Left ventricle myocardium inferior (tissue), 1 donor: ENCODE results near the gene AHNAK2. TPM values are rescaled to one million over a fixed set of nuclear protein-coding genes. Genes with fewer than 3 reads are reported as not detected.

Experiments
- DNase-seq: peaks from one replicate; pipeline ENCODE4 v3.0.0-alpha.2; 2020
- H3K27ac ChIP-seq: fragments of 200-600 bp; replicated peaks from 2 replicates; pipeline ENCODE4 v1.8.0; 2021
- H3K27me3 ChIP-seq: fragments of 200-600 bp; 2 replicates; pipeline ENCODE4 v1.8.0; 2021; ENCODE audit warnings: low read depth
- H3K36me3 ChIP-seq: fragments of 200-600 bp; 2 replicates; pipeline ENCODE4 v1.8.0; 2021
- H3K4me1 ChIP-seq: fragments of 200-600 bp; 2 replicates; pipeline ENCODE4 v1.8.0; 2021
- H3K4me3 ChIP-seq: fragments of 200-600 bp; 2 replicates; pipeline ENCODE4 v1.8.0; 2021; ENCODE audit warnings: mild to moderate bottlenecking, moderate library complexity
- H3K9me3 ChIP-seq: fragments of 200-600 bp; replicated peaks from 2 replicates; pipeline ENCODE4 v1.8.0; 2021
- CTCF ChIP-seq: fragments of 200-600 bp; IDR thresholded peaks from 2 replicates; pipeline ENCODE4 v1.8.0; 2021; ENCODE audit warnings: antibody characterized with exemption, mild to moderate bottlenecking, borderline replicate concordance
- intact Hi-C: fragments of 100-400 bp; cut with micrococcal nuclease; formaldehyde crosslinking; loops from one replicate; pipeline ENCODE4 v1.11.0; 2022
- total RNA-seq: library from RNA; stranded (reverse); fragmentation: NEBNext Ultra II Directional; extraction: Animal tissue kit (Norgen Biotek cat#: 25700); gene quantifications from one replicate; pipeline ENCODE4 v1.2.1, GENCODE V29; 2021
- donor health status: DM: no; HTN: yes; CAD: no; lungs with severe emphysema.

The AHNAK2 gene
- total RNA-seq, 1 donor from 2014 or later, result 2.5 TPM

- H3K4me1 ChIP-seq, result peaks cover 4% of the 10 kb centered on the region
- H3K9me3 ChIP-seq, result no peaks in the 10 kb centered on the region
- H3K27ac ChIP-seq, result no peak overlapping the region
- intact Hi-C loops, result no loop called here
- H3K4me3 ChIP-seq, result no peak overlapping the region
- H3K27me3 ChIP-seq, result peaks cover 61% of the 10 kb centered on the region
- DNase-seq, result no peak
- no peak for TF ChIP-seq CTCF
- no peaks in the 10 kb centered on the region for H3K36me3 ChIP-seq
Measured at GRCh38 chr14:104938436-104938835, 39.7 kb downstream of the AHNAK2 start.

GRCh38 chr14:104937694-104938365 lies 40.3 kb downstream of the AHNAK2 start:
- DNase-seq, result no peak
- Histone ChIP-seq H3K9me3 (no peaks in the 10 kb centered on the region), H3K27ac (no peak overlapping the region), H3K4me3 (no peak overlapping the region), H3K4me1 (peaks cover 8% of the 10 kb centered on the region), H3K36me3 (no peaks in the 10 kb centered on the region), H3K27me3 (peaks cover 62% of the 10 kb centered on the region)
- intact Hi-C loops, result no loop called here
- no peak for TF ChIP-seq CTCF

- Histone ChIP-seq H3K9me3 (no peaks in the 10 kb centered on the region), H3K27ac (no peak overlapping the region), H3K36me3 (no peaks in the 10 kb centered on the region), H3K4me1 (peaks cover 15% of the 10 kb centered on the region), H3K4me3 (no peak overlapping the region), H3K27me3 (peaks cover 65% of the 10 kb centered on the region)
- no peak for TF ChIP-seq CTCF
- no peak for DNase-seq
- intact Hi-C loops, result no loop called here
Measured at GRCh38 chr14:104937161-104937560, 41.0 kb downstream of the AHNAK2 start.

GRCh38 chr14:104936361-104937155 lies 41.6 kb downstream of the AHNAK2 start:
- intact Hi-C loops, result no loop called here
- no peak overlapping the region for H3K4me3 ChIP-seq
- H3K9me3 ChIP-seq, result no peaks in the 10 kb centered on the region
- TF ChIP-seq CTCF, result no peak
- peak; percentile 9 for DNase-seq
- H3K36me3 ChIP-seq, result no peaks in the 10 kb centered on the region
- peaks cover 71% of the 10 kb centered on the region for H3K27me3 ChIP-seq
- H3K4me1 ChIP-seq, result peaks cover 21% of the 10 kb centered on the region
- no peak overlapping the region for H3K27ac ChIP-seq

GRCh38 chr14:104935955-104936354 lies 42.2 kb downstream of the AHNAK2 start:
- Histone ChIP-seq H3K4me3 (no peak overlapping the region), H3K27me3 (peaks cover 77% of the 10 kb centered on the region), H3K9me3 (no peaks in the 10 kb centered on the region), H3K27ac (no peak overlapping the region), H3K4me1 (peaks cover 21% of the 10 kb centered on the region), H3K36me3 (no peaks in the 10 kb centered on the region)
- intact Hi-C loops, result no loop called here
- no peak for DNase-seq
- no peak for TF ChIP-seq CTCF
